GM12891 (cell line): ENCODE measurements around the gene CCDC13.

Source experiments
- POLR2A ChIP-seq: IDR thresholded peaks from 2 replicates; pipeline ENCODE4 v1.6.1; 2011; ENCODE audit warnings: low read depth, low read length, control low read depth
- POLR2AphosphoS5 ChIP-seq: IDR thresholded peaks from 2 replicates; pipeline ENCODE4 v1.6.1; 2011; ENCODE audit warnings: low read depth, low read length, control low read depth

GRCh38 chr3:42764115-42764514 is 8.9 kb downstream of the CCDC13 start:
- no peak for TF ChIP-seq POLR2AphosphoS5
- TF ChIP-seq POLR2A, result no peak
